ENCODE results near the gene ZNF821. TPM values are rescaled to one million over a fixed set of nuclear protein-coding genes. Genes with fewer than 3 reads are reported as not detected.
A peak's percentile ranks its signal among the peaks of the same experiment; 100 is the strongest.
"Not testable (repeated sequence)": the region's sequence is repeated elsewhere in the genome, so short reads cannot be mapped to it uniquely, and the experiment has no call there.

Gene ZNF821
- total and polyA plus RNA-seq, 4 donors = 5.4 to 9.9 (median 8.5) TPM

DNA sequence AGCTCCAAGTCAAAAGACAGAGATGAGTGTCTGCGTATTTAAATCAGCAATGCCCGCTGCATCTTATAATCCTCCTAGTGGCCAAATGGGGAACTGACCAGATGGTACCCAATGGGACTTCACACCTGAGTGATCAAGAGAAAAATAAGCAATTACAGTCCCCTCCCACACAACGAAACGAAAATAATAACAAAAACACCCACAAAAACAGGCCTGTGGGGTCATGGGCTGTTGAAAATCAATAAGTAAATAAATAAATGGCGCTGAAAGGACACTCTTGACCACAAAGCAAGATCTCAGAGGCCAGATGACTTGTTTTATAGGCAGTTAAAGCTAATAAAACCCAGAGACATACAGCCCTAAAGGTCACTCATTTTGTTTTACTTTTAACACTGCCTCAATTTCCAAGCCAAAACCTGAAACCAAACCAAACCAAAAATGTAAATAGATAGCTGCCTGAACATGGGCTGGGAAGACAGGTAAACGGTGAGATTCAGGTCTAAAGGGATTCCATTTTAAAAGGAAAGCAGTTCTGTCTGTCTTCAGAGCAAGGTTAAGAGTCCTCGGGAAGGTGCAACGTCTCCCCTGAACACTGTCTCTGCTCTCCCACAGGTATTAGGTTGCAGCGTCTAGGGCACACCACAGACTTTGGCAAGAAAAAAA, 1.3 kb downstream of the ZNF821 start:
- Histone ChIP-seq H3K27ac (ENCODE audit: low read depth in 1 of 2, low read length in 2 of 2) (peak overlapping the region; percentile 39 to 46), H3K4me3 (ENCODE audit: low read length in 2 of 2) (peak overlapping the region; percentile 58 to 86), H3K36me3 (ENCODE audit: control insufficient read depth in 1 of 2, insufficient read depth in 2 of 2, low read length in 1 of 2) (peaks cover 0 to 2% of the 10 kb centered on the region in 2 donors), H3K4me1 (ENCODE audit: control insufficient read depth in 1 of 2, insufficient read depth in 2 of 2, low read length in 2 of 2) (no peaks in the 10 kb centered on the region), H3K27me3 (ENCODE audit: control insufficient read depth in 1 of 2, insufficient read depth in 2 of 2, low read length in 1 of 2) (no peaks in the 10 kb centered on the region), H3K9me3 (ENCODE audit: control insufficient read depth, low read length) (no peaks in the 10 kb centered on the region)
- DNase-seq = no peak
- intact Hi-C loops (cut with DNase I) = loop anchor here (5.0 to 10.0 kb wide), 4 partner anchors 45 to 82 kb away; partner anchors contain the start of gene AP1G1 (in 1 of the 2)
- 2 to 3% methylated on average over 9 of the region's 9 CpGs for WGBS, 2 donors
- peak; percentile 82 for ATAC-seq (ENCODE audit: low FRiP score)

- H3K4me1 ChIP-seq (ENCODE audit: control insufficient read depth in 1 of 2, insufficient read depth in 2 of 2, low read length in 2 of 2) = no peaks in the 10 kb centered on the region
- no peaks in the 10 kb centered on the region for H3K27me3 ChIP-seq (ENCODE audit: control insufficient read depth in 1 of 2, insufficient read depth in 2 of 2, low read length in 1 of 2)
- ATAC-seq (ENCODE audit: low FRiP score) = no peak
- no peak overlapping the region for H3K4me3 ChIP-seq (ENCODE audit: low read length in 2 of 2)
- intact Hi-C loops (cut with DNase I) = loop anchor here (5.0 to 10.0 kb wide), 4 partner anchors 47 to 85 kb away; partner anchors contain the start of gene AP1G1 (in 1 of the 2)
- no peak for DNase-seq
- peaks cover 0 to 2% of the 10 kb centered on the region in 2 donors for H3K36me3 ChIP-seq (ENCODE audit: control insufficient read depth in 1 of 2, insufficient read depth in 2 of 2, low read length in 1 of 2)
- H3K27ac ChIP-seq (ENCODE audit: low read depth in 1 of 2, low read length in 2 of 2) = no peak overlapping the region
- H3K9me3 ChIP-seq (ENCODE audit: control insufficient read depth, low read length) = no peaks in the 10 kb centered on the region
- 77 to 78% methylated on average over 4 of the region's 4 CpGs for WGBS, 2 donors
These were observed 3.8 kb downstream of the ZNF821 start for GRCh38 chr16:71880176-71880575.

DNA sequence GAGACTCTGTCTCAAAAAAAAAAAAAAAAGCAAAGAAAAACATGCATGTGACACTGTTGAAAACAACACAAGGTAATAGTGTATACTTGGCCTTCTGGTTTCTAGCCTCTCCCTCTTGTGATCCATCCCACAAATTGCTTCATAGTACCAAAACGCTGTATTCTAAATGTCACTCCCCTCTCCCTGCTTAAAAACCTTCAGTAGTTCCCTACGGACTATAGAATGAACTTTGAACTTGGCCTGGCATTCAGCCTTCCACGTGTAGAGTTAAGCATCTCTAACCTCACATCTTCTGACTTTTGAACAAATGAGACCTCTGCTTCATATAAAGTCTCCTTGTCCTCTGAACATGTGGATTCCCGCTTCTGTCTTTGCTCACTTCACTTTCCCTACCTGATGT, 5.1 kb downstream of the ZNF821 start:
- 50 to 59% methylated on average over 4 of the region's 4 CpGs for WGBS, 2 donors
- intact Hi-C loops (cut with DNase I) = no loop called here
- H3K36me3 ChIP-seq (ENCODE audit: control insufficient read depth in 1 of 2, insufficient read depth in 2 of 2, low read length in 1 of 2) = peaks cover 0 to 2% of the 10 kb centered on the region in 2 donors

GRCh38 chr16:71873199-71873598, 10.8 kb downstream of the ZNF821 start:
- 78 to 79% methylated on average over 4 of the region's 4 CpGs for WGBS, 2 donors
- intact Hi-C loops (cut with DNase I) = no loop called here
- no peaks in the 10 kb centered on the region for H3K36me3 ChIP-seq (ENCODE audit: control insufficient read depth in 1 of 2, insufficient read depth in 2 of 2, low read length in 1 of 2)

More for the DNA sequence above, 5.1 kb downstream of the ZNF821 start:
- DNase-seq = no peak
- Histone ChIP-seq H3K4me1 (ENCODE audit: control insufficient read depth in 1 of 2, insufficient read depth in 2 of 2, low read length in 2 of 2) (no peaks in the 10 kb centered on the region), H3K27ac (ENCODE audit: low read depth in 1 of 2, low read length in 2 of 2) (no peak overlapping the region), H3K27me3 (ENCODE audit: control insufficient read depth in 1 of 2, insufficient read depth in 2 of 2, low read length in 1 of 2) (no peaks in the 10 kb centered on the region), H3K4me3 (ENCODE audit: low read length in 2 of 2) (no peak overlapping the region), H3K9me3 (ENCODE audit: control insufficient read depth, low read length) (no peaks in the 10 kb centered on the region)
- ATAC-seq (ENCODE audit: low FRiP score) = no peak

GRCh38 chr16:71870818-71871217, 13.2 kb downstream of the ZNF821 start:
- Histone ChIP-seq H3K4me1 (ENCODE audit: control insufficient read depth in 1 of 2, insufficient read depth in 2 of 2, low read length in 2 of 2) (no peaks in the 10 kb centered on the region), H3K27ac (ENCODE audit: low read depth in 1 of 2, low read length in 2 of 2) (no peak overlapping the region), H3K27me3 (ENCODE audit: control insufficient read depth in 1 of 2, insufficient read depth in 2 of 2, low read length in 1 of 2) (no peaks in the 10 kb centered on the region), H3K36me3 (ENCODE audit: control insufficient read depth in 1 of 2, insufficient read depth in 2 of 2, low read length in 1 of 2) (peaks cover 0 to 4% of the 10 kb centered on the region in 2 donors), H3K9me3 (ENCODE audit: control insufficient read depth, low read length) (no peaks in the 10 kb centered on the region), H3K4me3 (ENCODE audit: low read length in 2 of 2) (no peak overlapping the region)
- intact Hi-C loops (cut with DNase I) = no loop called here
- no peak for ATAC-seq (ENCODE audit: low FRiP score)
- DNase-seq = no peak
- WGBS, 2 donors = 93% methylated on average over 2 of the region's 2 CpGs

More at GRCh38 chr16:71873199-71873598, 10.8 kb downstream of the ZNF821 start:
- no peak overlapping the region for H3K4me3 ChIP-seq (ENCODE audit: low read length in 2 of 2)
- no peaks in the 10 kb centered on the region for H3K9me3 ChIP-seq (ENCODE audit: control insufficient read depth, low read length)
- H3K27ac ChIP-seq (ENCODE audit: low read depth in 1 of 2, low read length in 2 of 2) = no peak overlapping the region
- H3K4me1 ChIP-seq (ENCODE audit: control insufficient read depth in 1 of 2, insufficient read depth in 2 of 2, low read length in 2 of 2) = no peaks in the 10 kb centered on the region
- ATAC-seq (ENCODE audit: low FRiP score) (no peak), DNase-seq (no peak)
- H3K27me3 ChIP-seq (ENCODE audit: control insufficient read depth in 1 of 2, insufficient read depth in 2 of 2, low read length in 1 of 2) = no peaks in the 10 kb centered on the region

- H3K36me3 ChIP-seq (ENCODE audit: control insufficient read depth in 1 of 2, insufficient read depth in 2 of 2, low read length in 1 of 2) = peaks cover 0 to 5% of the 10 kb centered on the region in 2 donors
- H3K4me1 ChIP-seq (ENCODE audit: control insufficient read depth in 1 of 2, insufficient read depth in 2 of 2, low read length in 2 of 2) = no peaks in the 10 kb centered on the region
- H3K9me3 ChIP-seq (ENCODE audit: control insufficient read depth, low read length) = no peaks in the 10 kb centered on the region
- intact Hi-C loops (cut with DNase I) = no loop called here
- H3K27me3 ChIP-seq (ENCODE audit: control insufficient read depth in 1 of 2, insufficient read depth in 2 of 2, low read length in 1 of 2) = no peaks in the 10 kb centered on the region
- H3K27ac ChIP-seq (ENCODE audit: low read depth in 1 of 2, low read length in 2 of 2) = no peak overlapping the region
- H3K4me3 ChIP-seq (ENCODE audit: low read length in 2 of 2) = no peak overlapping the region
- WGBS, 2 donors = 81 to 93% methylated on average over 1 of the region's 1 CpG
- ATAC-seq (ENCODE audit: low FRiP score) (no peak), DNase-seq (no peak)
These were observed 14.9 kb downstream of the ZNF821 start for GRCh38 chr16:71869089-71869488.

GRCh38 chr16:71867939-71868338, 16.0 kb downstream of the ZNF821 start:
- WGBS, 2 donors = 87 to 93% methylated on average over 3 of the region's 3 CpGs
- H3K4me1 ChIP-seq (ENCODE audit: control insufficient read depth in 1 of 2, insufficient read depth in 2 of 2, low read length in 2 of 2) = no peaks in the 10 kb centered on the region
- intact Hi-C loops (cut with DNase I) = no loop called here
- DNase-seq = no peak
- peaks cover 3 to 5% of the 10 kb centered on the region in 2 donors for H3K36me3 ChIP-seq (ENCODE audit: control insufficient read depth in 1 of 2, insufficient read depth in 2 of 2, low read length in 1 of 2)
- no peak overlapping the region for H3K27ac ChIP-seq (ENCODE audit: low read depth in 1 of 2, low read length in 2 of 2)
- H3K27me3 ChIP-seq (ENCODE audit: control insufficient read depth in 1 of 2, insufficient read depth in 2 of 2, low read length in 1 of 2) = no peaks in the 10 kb centered on the region
- no peak for ATAC-seq (ENCODE audit: low FRiP score)
- H3K9me3 ChIP-seq (ENCODE audit: control insufficient read depth, low read length) = no peaks in the 10 kb centered on the region
- H3K4me3 ChIP-seq (ENCODE audit: low read length in 2 of 2) = no peak overlapping the region

DNA sequence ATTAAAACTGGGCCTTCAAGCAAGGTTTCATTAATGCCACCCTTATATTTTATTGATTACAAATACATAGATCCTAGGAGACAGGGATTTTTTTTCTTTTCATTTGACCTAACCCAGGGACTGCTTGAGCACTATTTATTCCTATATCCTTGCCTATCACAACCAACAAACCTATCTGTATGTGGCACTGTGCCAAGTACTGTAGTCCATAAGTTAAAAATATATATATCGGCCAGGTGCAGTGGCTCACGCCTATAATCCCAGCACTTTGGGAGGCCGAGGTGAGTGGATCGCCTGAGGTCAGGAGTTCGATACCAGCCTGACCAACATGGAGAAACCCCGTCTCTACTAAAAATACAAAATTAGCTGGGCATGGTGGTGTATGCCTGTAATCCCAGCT, 16.8 kb downstream of the ZNF821 start:
- H3K36me3 ChIP-seq (ENCODE audit: control insufficient read depth in 1 of 2, insufficient read depth in 2 of 2, low read length in 1 of 2); H3K4me1 ChIP-seq (ENCODE audit: control insufficient read depth in 1 of 2, insufficient read depth in 2 of 2, low read length in 2 of 2); H3K4me3 ChIP-seq (ENCODE audit: low read length in 2 of 2); H3K9me3 ChIP-seq (ENCODE audit: control insufficient read depth, low read length); H3K27ac ChIP-seq (ENCODE audit: low read depth in 1 of 2, low read length in 2 of 2); DNase-seq; ATAC-seq (ENCODE audit: low FRiP score); intact Hi-C loops (cut with DNase I); H3K27me3 ChIP-seq (ENCODE audit: control insufficient read depth in 1 of 2, insufficient read depth in 2 of 2, low read length in 1 of 2): not testable (repeated sequence)
- 92% methylated on average over 6 of the region's 6 CpGs for WGBS, 2 donors

- DNase-seq = no peak
- Histone ChIP-seq H3K27ac (ENCODE audit: low read depth in 1 of 2, low read length in 2 of 2) (no peak overlapping the region), H3K27me3 (ENCODE audit: control insufficient read depth in 1 of 2, insufficient read depth in 2 of 2, low read length in 1 of 2) (no peaks in the 10 kb centered on the region), H3K4me3 (ENCODE audit: low read length in 2 of 2) (no peak overlapping the region), H3K4me1 (ENCODE audit: control insufficient read depth in 1 of 2, insufficient read depth in 2 of 2, low read length in 2 of 2) (no peaks in the 10 kb centered on the region), H3K9me3 (ENCODE audit: control insufficient read depth, low read length) (no peaks in the 10 kb centered on the region), H3K36me3 (ENCODE audit: control insufficient read depth in 1 of 2, insufficient read depth in 2 of 2, low read length in 1 of 2) (peaks cover 7 to 9% of the 10 kb centered on the region in 2 donors)
- intact Hi-C loops (cut with DNase I) = no loop called here
- 70 to 88% methylated on average over 7 of the region's 7 CpGs for WGBS, 2 donors
- no peak for ATAC-seq (ENCODE audit: low FRiP score)
These were observed 18.7 kb downstream of the ZNF821 start for GRCh38 chr16:71865173-71865863.
